NB4 (cell line): Measurements from ENCODE around the gene BACH1.

ENCODE experiments used
- POLR2A ChIP-seq: IDR thresholded peaks from 2 replicates; pipeline ENCODE4 v1.6.1; 2011; ENCODE audit warnings: mild to moderate bottlenecking; ENCODE audit not compliant: insufficient read length; ENCODE audit errors: extremely low read depth
- TF ChIP-seq, protein P1 (sequence below): IDR thresholded peaks from one replicate; pipeline ENCODE4 v1.5.1; 2012; ENCODE audit warnings: low read depth, low read length
- TF ChIP-seq, protein P2 (sequence below): IDR thresholded peaks from 2 replicates; pipeline ENCODE4 v1.6.1; 2011; ENCODE audit warnings: low read depth, low read length

DNA sequence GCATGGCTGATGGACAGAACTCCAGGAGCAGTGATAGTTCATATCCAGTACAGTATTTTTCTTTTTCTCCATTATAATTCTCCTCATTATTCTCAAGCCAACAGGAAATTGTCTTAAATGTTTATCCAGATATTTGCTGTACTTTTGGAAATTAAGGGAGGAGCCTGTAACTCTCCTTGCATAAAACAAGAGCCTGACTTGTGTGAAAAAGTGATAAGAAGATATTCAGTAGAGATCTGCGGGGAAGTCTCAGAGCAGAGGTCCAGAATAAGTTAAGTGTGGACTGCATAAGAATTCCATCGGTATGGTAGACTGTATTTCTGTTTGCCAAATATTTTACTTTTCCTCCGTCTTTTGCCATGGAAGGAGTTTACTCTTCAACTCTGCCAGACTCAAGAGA is 70.2 kb downstream of the BACH1 start:
- TF ChIP-seq POLR2A: no peak
- TF ChIP-seq, protein P1, sequence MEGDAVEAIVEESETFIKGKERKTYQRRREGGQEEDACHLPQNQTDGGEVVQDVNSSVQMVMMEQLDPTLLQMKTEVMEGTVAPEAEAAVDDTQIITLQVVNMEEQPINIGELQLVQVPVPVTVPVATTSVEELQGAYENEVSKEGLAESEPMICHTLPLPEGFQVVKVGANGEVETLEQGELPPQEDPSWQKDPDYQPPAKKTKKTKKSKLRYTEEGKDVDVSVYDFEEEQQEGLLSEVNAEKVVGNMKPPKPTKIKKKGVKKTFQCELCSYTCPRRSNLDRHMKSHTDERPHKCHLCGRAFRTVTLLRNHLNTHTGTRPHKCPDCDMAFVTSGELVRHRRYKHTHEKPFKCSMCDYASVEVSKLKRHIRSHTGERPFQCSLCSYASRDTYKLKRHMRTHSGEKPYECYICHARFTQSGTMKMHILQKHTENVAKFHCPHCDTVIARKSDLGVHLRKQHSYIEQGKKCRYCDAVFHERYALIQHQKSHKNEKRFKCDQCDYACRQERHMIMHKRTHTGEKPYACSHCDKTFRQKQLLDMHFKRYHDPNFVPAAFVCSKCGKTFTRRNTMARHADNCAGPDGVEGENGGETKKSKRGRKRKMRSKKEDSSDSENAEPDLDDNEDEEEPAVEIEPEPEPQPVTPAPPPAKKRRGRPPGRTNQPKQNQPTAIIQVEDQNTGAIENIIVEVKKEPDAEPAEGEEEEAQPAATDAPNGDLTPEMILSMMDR: no peak
- TF ChIP-seq, protein P2, sequence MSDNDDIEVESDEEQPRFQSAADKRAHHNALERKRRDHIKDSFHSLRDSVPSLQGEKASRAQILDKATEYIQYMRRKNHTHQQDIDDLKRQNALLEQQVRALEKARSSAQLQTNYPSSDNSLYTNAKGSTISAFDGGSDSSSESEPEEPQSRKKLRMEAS: no peak
